ENCODE measurements around the gene PRDM16.
"Not testable (repeated sequence)": the region's sequence is repeated elsewhere in the genome, so short reads cannot be mapped to it uniquely, and the experiment has no call there.

The PRDM16 gene

DNA sequence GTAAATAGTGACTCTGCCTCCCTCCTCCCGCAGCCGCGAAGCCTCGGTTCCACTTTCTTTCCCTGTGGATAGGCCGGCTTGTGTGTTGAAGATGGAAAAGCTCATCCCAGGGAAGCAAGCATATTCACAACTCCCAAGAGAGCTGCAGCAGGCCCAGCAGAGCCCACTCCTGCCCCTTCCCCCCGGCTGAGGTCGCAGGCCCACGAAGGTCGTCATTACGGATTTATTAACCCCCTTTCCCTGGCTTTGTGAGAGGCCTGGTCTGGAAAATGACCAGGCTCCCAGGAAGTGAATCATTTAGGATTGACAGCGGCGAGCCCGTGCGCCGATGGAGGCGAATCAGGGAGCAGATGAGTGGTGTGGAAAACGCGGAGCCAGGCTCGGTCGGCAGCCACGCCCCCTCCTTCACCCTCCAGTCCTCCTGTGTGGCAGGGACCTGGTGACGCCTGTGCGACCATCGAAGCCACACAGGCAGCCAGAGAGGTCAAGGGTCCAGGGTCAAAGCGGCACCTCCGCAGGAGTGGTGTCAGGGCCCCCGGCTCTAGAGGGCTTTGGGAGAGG is 93.4 kb downstream of the PRDM16 start:
- no peak for DNase-seq (ENCODE audit: low read depth, low spot score)

DNA sequence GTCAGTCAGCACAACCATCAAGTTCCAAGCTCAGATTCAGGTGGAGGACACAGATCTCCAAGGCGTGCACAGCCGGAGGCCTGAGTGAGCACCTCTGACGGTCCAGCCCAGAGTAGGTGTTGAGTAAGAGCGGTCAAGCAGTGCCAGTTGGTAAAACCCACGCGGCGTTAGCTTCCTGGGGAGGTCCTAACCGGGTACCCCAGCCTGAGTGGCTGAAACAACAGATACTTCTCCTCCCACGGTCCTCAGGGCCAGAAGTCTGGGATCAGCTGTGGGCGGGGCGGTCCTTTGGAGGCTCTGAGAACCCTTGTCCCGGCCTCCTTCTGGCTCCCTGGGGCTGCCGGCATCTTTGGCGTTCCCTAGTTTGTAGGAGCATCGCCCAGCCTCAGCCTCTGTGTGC is 94.4 kb downstream of the PRDM16 start:
- DNase-seq (ENCODE audit: low read depth, low spot score), result no peak

DNA sequence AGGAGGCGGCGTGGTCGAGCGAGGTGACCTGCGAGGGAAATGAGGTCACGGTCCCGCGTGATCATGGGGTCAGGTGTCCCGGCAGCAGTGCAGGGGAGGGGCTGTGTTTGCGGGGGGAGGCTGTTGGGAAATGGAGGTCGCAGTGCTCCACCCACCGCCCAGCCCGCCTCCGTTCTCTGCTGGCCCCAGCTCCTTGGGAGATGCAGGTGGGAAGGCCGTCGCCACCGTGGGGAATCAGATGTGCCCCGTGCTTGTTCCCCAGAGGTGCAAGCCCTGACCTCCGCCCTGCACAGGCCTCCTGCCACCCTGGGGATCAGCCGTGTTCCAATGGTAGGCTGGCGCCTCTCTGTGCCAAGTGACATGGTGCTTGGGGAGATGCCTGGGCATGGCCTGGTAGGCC is 95.7 kb downstream of the PRDM16 start:
- DNase-seq (ENCODE audit: low read depth, low spot score), result no peak

DNA sequence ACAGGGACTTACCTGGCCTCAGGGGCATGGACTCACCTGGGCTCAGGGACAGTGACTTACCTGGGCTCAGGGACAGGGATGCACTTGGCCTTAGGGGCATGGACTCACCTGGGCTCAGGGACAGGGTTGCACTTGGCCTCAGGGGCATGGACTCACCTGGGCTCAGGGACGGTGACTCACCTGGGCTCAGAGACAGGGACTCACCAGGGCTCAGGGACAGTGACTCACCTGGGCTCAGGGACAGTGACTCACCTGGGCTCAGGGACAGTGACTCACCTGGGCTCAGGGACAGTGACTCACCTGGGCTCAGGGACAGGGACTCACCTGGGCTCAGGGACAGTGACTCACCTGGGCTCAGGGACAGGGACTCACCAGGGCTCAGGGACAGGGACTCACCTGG is 96.2 kb downstream of the PRDM16 start:
- DNase-seq (ENCODE audit: low read depth, low spot score), result not testable (repeated sequence)

DNA sequence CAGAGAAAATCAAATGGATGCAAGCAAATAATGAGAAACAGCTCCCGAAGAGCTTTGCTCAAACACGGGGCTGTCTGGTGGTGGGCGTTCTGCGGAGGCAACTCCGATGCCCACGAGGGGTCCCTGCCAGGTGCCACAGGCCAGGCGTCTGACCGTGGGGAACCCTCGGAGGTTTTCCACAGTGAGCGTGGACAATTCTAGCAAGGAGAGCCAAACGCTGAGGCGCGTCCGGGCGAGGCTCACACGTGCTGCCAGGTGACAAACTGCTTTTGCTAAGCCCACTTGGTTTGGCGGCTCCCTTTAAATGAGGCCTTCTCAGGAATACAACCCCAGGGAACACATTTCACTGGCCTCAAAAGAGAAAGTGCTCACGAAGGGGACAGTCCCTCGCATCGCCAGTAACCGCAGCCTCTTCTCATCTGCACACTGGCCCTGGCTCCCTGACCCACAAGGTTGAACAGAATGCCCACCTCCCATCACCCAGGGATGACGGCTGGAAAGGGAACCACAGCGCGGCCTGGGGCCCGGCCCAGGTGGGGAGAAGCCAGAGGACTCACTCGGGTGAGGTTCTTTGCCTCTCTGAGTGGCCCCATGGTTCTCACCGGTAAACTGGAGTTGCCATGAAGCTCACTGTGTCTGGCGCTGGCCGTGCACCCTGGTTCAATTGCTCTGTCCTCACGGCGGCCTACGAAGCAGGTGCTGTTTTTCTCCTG is 97.4 kb downstream of the PRDM16 start:
- DNase-seq (ENCODE audit: low read depth, low spot score), result no peak

DNA sequence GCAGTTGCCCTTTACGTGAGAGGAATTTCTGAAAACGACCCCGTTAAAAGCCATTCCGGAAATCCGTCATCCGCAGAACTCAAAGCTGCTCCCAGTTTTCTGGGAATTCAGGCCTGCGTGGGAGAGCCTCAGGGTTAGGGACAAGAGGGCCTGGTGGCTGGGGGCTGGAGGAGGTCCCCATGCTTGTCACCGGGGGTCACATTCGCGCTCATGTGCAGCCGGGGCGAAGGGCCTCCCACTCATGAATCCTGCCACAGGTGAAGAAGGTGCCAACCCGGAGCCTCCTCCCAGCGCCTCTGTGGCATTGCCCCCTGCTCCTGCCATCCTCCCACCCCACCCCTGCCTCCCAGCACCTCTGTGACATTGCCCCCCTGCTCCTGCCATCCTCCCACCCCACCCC is 98.3 kb downstream of the PRDM16 start:
- no peak for DNase-seq (ENCODE audit: low read depth, low spot score)

DNA sequence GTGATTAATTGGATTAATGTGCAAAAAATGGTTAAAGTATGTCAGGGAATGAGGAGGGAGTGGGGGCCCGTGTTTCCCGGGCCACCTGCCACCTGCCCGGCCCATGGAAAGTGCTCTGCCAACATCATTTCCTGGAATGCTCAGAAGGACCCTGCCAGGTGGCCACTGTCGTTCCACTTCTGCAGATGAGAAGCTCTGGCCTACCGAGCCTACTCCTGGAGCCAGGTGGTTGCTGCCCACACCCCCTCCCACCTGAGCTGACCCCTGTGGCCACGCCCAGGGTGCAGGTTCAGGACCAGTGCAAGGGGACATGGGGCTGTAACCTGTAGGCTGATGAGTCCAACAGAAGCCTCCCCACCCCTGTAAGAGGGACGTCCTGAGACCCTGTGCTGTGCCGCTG is 99.7 kb downstream of the PRDM16 start:
- DNase-seq (ENCODE audit: low read depth, low spot score), result no peak

DNA sequence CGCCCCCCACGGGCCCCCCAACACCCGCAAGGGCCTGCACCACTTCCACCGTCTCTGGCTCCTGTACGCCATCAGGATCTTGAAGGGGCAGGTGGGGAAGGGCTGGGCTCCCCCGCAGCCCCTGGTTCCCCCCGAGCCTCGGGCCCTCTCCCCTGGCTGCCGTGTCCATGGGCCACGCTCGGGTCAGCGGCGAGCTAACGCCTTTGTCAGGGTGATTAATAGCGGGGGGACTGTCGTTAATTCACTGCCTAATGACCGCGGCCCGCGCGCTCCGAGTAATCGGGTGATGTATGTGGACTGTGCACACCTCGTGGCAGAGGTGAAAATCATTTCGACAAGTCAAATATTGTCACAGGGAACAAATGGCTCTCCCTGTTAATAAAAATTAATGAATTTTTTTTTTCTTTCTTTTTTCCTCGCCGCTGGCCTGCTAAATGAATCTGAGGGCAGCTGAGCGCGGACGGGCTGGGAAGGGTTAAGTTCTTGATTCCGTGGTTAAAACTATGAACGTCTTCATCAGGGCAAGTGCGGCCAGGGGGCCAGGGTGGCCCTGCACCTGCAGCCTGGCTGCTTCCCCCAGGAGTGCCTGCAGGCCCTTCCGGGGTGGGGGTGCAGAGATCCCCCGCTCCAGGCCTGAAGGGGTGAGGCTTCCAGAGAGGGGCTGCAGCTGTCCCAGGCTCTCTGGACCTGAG is 100.8 kb downstream of the PRDM16 start:
- DNase-seq (ENCODE audit: low read depth, low spot score), result no peak

DNA sequence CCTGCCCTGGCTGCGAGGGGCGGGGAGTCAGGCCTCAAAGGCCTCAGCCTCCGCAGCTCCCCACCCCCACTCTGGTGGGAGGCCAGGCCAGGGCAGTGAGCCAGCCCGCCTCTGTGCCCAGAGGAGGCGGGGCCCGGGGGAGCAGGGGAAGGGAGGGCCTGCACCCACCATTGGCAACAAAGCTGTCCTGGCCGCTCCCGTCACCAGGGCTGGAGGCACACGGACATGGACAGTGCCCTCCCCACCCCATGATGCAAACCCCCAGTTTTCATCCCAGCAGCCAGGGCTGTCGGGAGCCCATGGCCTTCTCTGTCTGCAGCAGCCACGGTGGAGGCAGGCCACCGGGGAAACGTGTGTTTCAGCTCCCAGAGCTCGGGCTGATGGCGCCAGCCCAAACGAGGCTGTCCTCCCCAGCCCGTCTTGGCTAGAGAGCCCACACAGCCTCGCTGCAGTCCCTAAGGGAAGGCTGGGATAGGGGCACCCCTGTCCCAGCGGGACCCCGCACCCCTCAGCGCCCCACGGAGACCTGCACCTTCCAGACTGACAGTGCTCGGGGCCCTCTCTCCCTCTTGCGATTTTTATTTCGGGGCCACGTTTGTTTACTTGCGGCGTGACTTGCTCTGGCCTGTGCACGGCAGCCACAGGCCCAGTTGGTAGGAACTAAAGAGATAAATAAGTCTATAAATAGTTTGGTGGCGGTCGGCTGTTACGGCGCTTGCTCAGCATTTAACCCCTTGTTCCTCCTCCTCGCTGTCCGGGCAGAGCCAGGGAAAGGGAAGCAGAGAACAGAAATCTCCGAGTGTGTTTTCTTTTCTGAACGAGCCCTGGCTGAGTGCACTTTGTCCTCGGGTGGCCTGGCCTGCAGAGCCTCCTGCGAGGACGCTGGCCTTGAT is 101.8 kb downstream of the PRDM16 start:
- DNase-seq (ENCODE audit: low read depth, low spot score), result no peak

DNA sequence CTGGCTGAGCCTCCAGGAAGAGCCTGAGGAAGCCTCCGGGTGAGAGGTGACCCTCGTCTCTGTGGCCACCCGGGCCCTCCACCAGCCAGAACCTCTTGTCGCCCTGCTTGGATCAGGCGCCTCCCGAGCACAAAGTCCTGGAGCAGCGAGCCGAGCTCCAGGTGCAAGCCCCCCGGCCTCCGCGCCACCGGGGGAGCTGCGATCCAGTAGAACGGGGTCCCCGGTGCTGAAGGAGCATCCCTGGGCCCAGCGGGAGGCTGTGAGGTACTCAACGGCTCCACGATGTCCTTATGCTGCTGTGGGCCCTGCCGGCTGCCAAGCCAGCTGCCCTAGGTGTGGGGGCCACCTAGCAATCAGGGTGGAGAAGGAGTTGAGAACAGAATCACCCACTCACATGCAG is 102.8 kb downstream of the PRDM16 start:
- DNase-seq (ENCODE audit: low read depth, low spot score), result no peak

DNA sequence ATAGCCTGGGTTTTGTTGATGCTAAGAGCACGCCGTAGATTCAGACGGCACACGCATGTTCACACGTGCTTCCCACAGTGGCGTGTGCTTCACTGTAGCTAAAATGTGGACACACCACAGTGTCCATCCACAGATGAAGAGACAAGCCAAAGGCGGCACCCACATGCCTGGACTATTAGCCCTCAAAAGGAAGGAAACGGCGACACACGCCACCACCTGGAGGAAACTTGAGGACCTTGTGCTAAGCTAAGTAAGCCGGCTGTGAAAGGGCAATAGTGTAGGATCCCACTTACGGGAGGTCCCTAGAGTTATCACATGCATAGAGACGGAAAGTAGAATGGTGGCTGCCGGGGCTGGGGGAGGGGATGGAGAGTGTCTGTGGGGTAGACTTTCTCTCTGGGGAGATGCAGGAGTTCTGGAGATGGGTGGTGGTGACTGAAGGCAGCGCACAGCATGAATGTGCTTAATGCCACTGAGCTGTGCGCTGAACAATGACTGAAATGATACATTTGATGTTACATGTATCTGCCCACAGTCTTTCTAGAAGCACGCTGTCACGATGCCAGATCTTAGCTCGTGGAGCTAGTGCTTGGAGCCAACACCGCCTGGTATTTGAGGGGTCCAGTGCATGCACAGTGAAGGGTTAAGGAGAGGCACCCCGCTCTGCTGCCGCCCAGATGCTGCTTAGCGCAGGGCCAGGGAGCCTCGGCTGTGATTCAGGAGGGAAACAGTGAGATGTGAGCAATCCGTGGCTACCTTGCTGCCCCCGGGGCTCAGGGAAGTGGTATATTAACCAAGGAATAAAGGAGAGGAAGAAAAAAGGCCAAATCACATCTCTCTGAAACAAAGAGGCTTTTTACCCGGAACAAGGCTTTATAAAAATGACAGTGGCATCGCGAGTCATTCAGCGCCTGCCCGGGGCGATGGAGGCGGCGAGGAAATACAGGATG is 103.7 kb downstream of the PRDM16 start:
- no peak for DNase-seq (ENCODE audit: low read depth, low spot score)

DNA sequence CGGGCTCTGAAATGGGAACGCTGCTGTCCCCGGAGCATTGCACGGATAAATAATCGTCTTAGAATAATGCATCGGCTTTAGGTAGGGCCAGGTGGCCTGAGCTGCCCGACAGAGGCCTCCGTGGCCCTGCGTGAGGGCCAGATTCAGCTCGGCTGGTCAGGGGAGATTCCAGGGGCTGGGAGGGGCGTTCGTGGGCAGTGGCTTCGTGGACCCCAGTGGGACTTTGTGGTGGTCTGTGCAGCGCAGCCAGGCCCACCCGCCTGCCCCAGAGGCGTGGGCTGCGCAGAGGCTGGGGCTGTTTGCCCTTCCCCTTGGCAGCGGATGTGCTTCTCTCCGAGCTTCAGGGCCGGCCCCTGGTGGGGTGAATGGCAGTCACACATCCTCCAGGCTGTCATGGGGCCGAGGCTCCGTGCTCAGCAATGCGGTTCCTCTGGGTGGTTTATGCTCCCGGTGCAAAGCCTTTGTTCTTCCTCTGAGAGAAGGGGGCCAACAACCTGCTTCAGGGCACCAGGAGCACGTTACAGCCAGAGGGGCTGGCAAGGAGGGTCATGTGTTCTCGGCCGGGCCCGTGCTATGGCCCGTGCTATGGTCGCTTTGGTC is 104.5 kb downstream of the PRDM16 start:
- DNase-seq (ENCODE audit: low read depth, low spot score), result no peak

DNA sequence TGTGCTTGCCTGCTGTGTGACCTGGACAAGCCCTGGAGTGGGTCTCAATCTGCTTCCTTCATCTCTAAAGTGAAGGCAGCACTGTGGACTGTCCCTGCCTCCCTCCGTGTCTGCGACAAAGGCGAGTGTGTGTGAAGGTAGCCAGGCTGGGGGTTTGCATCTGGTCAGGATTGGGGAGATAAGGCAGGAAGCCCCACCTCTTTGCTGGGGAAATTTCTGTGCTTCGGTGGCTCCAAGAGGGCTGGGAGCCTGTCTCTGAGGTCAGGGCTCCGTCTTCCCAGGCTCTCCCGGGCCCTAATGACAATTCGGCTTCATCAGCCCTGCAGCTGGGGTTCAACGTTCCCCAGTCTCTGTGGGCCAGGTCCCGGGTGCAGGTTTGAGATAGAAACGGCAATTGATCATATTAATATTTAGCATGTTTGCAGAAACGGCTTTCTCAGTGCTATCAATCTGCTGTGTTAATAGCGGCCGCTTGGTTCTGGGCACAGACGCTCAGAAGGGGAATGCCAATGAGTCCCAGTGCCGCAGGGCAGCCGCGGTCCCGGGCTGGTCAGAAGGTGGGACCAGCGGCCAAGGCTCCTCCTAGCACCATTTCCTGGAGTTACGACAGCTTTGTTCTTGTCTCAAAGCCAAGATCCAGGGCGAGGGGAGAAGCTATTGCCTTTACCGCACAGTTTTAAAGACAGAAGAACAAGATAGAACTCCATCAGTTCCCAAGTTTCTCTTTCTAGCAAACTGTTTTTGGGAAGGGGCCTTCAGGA is 105.7 kb downstream of the PRDM16 start:
- no peak for DNase-seq (ENCODE audit: low read depth, low spot score)

DNA sequence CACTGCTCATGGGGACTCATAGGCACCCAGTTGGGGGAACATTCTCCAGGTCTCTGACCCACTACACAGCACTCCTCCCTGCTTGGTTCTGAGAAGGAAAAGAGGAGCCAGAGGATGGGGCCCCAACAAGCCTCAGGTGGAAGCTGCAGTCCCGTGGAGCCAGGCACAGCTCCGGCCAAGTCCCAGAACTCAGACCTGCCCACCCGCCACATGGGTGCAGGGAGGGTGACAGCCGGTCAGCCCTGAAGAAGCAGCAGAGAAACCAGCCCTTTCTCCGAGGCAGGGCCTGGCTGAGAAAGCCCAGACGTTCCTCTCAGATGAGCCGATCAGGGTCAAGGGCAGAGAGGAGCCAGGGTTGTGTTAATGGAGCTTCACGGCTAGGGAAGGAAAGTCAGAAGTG is 106.5 kb downstream of the PRDM16 start:
- no peak for DNase-seq (ENCODE audit: low read depth, low spot score)

DNA sequence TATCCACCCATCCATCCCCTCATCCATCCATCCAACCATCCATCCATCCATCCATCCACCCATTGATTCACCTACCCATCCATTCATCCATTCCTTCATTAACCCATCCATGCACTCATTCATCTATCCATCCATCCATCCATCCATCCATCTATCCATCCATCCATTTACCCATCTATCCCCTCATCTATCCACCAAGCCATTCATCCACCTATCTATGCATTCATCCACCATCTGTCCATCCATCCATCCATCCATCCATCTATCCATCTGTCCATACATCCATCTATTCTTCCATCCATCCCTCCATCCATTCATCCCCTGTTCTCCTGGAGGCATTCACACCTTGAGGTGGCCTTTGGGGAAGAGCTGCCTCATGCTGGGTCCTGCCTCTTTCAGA is 107.0 kb downstream of the PRDM16 start:
- DNase-seq (ENCODE audit: low read depth, low spot score), result no peak

DNA sequence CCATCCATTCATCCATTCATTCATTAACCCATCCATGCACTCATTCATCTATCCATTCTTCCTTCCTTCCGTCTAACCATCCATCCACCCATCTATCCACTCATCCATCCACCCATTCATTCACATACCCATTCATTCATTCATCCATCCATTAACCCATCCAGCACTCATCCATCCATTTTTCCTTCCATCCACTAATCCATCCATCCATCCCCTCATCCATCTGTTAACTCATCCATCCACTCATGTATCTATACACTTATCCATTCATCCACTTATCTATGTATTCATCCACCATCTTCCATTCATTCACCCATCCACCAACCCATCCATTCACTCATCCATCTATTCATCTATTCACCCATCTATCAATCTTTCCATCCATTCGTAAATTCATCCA is 107.8 kb downstream of the PRDM16 start:
- no peak for DNase-seq (ENCODE audit: low read depth, low spot score)

DNA sequence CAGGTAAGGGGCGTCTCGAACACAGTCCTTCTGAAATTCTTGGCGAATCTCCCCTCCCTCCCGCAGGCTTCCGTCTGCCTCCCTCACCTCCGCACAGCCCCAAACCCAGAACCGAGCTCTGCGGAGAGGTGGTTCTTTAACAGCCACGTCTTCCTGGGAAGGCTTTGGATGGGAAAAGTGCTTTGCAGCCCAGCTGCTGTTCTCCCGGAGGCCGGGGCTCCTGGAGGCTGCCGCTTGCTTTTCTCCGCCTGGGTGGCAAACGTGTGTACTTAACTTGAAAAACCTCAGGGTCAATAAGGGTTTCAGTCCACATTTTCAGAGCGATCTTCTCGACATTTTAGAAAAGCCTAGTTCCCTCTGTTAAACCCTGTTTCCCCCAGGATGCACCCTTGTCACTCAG is 109.3 kb downstream of the PRDM16 start:
- no peak for DNase-seq (ENCODE audit: low read depth, low spot score)

DNA sequence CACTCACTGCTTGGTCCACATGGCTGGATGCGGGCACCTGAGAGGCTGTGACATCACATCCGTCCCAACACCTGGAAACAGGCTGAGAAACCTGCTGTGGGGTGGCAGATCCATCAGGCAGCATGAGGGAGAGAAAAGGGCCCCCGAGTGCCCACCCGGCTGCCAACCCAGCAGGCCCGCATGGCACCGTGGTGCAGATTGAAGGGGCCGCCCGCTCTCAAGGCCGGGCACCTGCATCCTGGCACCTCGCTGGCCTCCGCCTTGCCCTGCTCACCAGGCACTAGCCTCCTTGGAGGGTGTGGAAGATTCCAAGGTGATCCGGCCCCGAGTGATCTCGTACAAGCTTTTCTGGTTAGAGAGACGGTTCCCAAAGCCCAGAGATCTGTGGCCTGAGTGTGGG is 110.5 kb downstream of the PRDM16 start:
- no peak for DNase-seq (ENCODE audit: low read depth, low spot score)

DNA sequence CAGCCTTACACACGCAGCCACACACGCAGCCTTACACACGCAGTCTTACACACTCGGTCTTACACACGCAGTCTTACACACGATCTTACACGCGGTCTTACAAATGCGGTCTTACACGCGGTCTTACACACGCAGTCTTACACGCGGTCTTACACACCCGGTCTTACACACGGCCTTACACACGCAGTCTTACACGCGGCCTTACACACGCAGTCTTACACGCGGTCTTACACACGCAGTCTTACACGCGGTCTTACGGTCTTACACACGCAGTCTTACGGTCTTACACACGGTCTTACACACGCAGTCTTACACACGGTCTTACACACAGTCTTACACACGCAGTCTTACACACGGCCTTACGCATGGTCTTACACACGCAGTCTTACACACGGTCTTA is 111.9 kb downstream of the PRDM16 start:
- no peak for DNase-seq (ENCODE audit: low read depth, low spot score)

DNA sequence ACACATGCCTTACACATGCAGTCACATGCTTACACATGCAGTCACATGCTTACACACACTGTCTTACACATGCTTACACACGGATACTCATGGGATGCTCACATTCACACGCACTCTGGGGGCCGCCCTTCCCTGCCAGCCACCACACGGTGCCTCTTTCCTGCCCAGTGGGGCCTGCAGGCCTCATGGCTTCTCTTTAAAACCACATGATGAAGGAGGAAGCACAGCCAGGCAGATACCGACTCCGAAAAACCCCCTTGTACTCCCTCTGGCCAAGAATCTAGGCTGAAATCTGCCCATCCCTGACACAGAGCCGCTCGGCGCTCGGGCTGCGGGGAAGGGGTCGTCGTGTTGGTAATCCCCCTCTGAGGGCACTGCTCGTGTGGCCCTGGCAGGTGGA is 113.0 kb downstream of the PRDM16 start:
- DNase-seq (ENCODE audit: low read depth, low spot score), result no peak
